SU-DHL-6 (cell line): ENCODE results near the gene RNF4.

Experiments used
- H2AFZ ChIP-seq: fragments of 200-600 bp; sonication (generic); 2 replicates; pipeline ENCODE4 v1.6.1; 2014; ENCODE audit warnings: low read depth, mild to moderate bottlenecking, moderate library complexity, mixed read lengths, antibody characterized with exemption, low read length; ENCODE audit not compliant: severe bottlenecking
- H3F3A ChIP-seq: fragments of 200-600 bp; shearing (Covaris generic); 2 replicates; pipeline ENCODE4 v1.6.0; 2016; ENCODE audit warnings: antibody characterized with exemption, mild to moderate bottlenecking; ENCODE audit not compliant: insufficient read depth
- H3K27ac ChIP-seq: fragments of 200-600 bp; sonication (generic); 2 replicates; pipeline ENCODE4 v1.5.1; 2016; ENCODE audit warnings: low read depth, mild to moderate bottlenecking, low read length, moderate library complexity, mixed read lengths
- H3K27me3 ChIP-seq: fragments of 200-600 bp; sonication (generic), shearing (Covaris generic); 2 replicates; pipeline ENCODE4 v1.6.0; 2014; ENCODE audit warnings: mild to moderate bottlenecking, low read length
- H3K36me3 ChIP-seq: fragments of 200-600 bp; sonication (generic); 2 replicates; pipeline ENCODE4 v1.6.1; 2014; ENCODE audit warnings: mild to moderate bottlenecking, low read length, mixed read lengths
- H3K4me2 ChIP-seq: fragments of 300-600, 200-600 bp; shearing (Covaris generic), sonication (generic); 2 replicates; pipeline ENCODE4 v1.6.0; 2014; ENCODE audit warnings: low read length, low read depth, mild to moderate bottlenecking; ENCODE audit not compliant: poor library complexity, severe bottlenecking
- H3K4me3 ChIP-seq: fragments of 200-600 bp; sonication (generic); 2 replicates; pipeline ENCODE4 v1.5.1; 2014; ENCODE audit warnings: antibody characterized with exemption, low read length, mild to moderate bottlenecking, mixed read lengths; ENCODE audit not compliant: insufficient read depth, poor library complexity, severe bottlenecking
- H3K79me2 ChIP-seq: fragments of 200-600 bp; sonication (generic); 2 replicates; pipeline ENCODE4 v1.6.1; 2014; ENCODE audit warnings: mild to moderate bottlenecking, low read length, moderate library complexity; ENCODE audit not compliant: insufficient read depth
- H3K9ac ChIP-seq: fragments of 200-600 bp; sonication (generic); 2 replicates; pipeline ENCODE4 v1.7.0; 2014; ENCODE audit warnings: mild to moderate bottlenecking, low read length
- H3K9me2 ChIP-seq: fragments of 200-600 bp; sonication (generic); replicated peaks from 2 replicates; pipeline ENCODE4 v1.6.1; 2014; ENCODE audit warnings: low read length; ENCODE audit not compliant: insufficient read depth
- H3K9me3 ChIP-seq: fragments of 200-600 bp; sonication (generic); 2 replicates; pipeline ENCODE4 v1.6.1; 2014; ENCODE audit warnings: low read length, mixed read lengths; ENCODE audit not compliant: insufficient read depth
- H4K20me1 ChIP-seq: fragments of 200-600 bp; sonication (generic); 2 replicates; pipeline ENCODE4 v1.6.1; 2014; ENCODE audit warnings: low read depth, mild to moderate bottlenecking, antibody characterized with exemption, low read length, moderate library complexity, mixed read lengths
- CTCF ChIP-seq: fragments of 200-600 bp; sonication (generic); IDR thresholded peaks from one replicate; pipeline ENCODE4 v1.5.1; 2017; ENCODE audit warnings: antibody characterized with exemption, mild to moderate bottlenecking, low read length, moderate library complexity; ENCODE audit not compliant: insufficient read depth, poor library complexity, severe bottlenecking
- EZH2phosphoT487 ChIP-seq: fragments of 200-600 bp; sonication (generic), shearing (Covaris generic); conservative IDR thresholded peaks from 2 replicates; pipeline ENCODE4 v1.6.1; 2018; ENCODE audit warnings: mild to moderate bottlenecking, antibody characterized with exemption, low read length, moderate library complexity, mixed read lengths

Gene RNF4

GRCh38 chr4:2507259-2507658 lies 38.4 kb downstream of the RNF4 start:
- Histone ChIP-seq H3K79me2 (peaks cover 30% of the 10 kb centered on the region), H3K36me3 (no peaks in the 10 kb centered on the region; the same call in none of the 2 replicates), H2AFZ (no peak overlapping the region), H3K9me2 (no peaks in the 10 kb centered on the region), H3K27me3 (no peaks in the 10 kb centered on the region), H3K4me2 (no peak overlapping the region), H3K27ac (no peak overlapping the region), H4K20me1 (peaks cover 3% of the 10 kb centered on the region; the same call in 1 of the 2 replicates), H3F3A (no peaks in the 10 kb centered on the region), H3K4me3 (no peak overlapping the region), H3K9me3 (no peaks in the 10 kb centered on the region), H3K9ac (no peak overlapping the region)
- TF ChIP-seq CTCF (no peak), EZH2phosphoT487 (no peak)

- Histone ChIP-seq H3F3A (no peaks in the 10 kb centered on the region), H3K9ac (no peak overlapping the region), H3K4me2 (no peak overlapping the region), H3K27me3 (no peaks in the 10 kb centered on the region), H4K20me1 (peaks cover 3% of the 10 kb centered on the region; the same call in 1 of the 2 replicates), H3K9me2 (no peaks in the 10 kb centered on the region), H3K4me3 (no peak overlapping the region), H3K9me3 (no peaks in the 10 kb centered on the region), H2AFZ (no peak overlapping the region), H3K36me3 (peaks cover 1% of the 10 kb centered on the region), H3K27ac (no peak overlapping the region), H3K79me2 (peaks cover 29% of the 10 kb centered on the region)
- TF ChIP-seq EZH2phosphoT487: no peak
- TF ChIP-seq CTCF: no peak
Observed at GRCh38 chr4:2507855-2508254, 38.9 kb downstream of the RNF4 start.

GRCh38 chr4:2510351-2511259 lies 41.7 kb downstream of the RNF4 start:
- H3K79me2 ChIP-seq: peaks cover 16% of the 10 kb centered on the region
- no peak overlapping the region for H3K9ac ChIP-seq
- no peaks in the 10 kb centered on the region for H3K27me3 ChIP-seq
- H3K36me3 ChIP-seq: peaks cover 8% of the 10 kb centered on the region
- no peak overlapping the region for H3K4me3 ChIP-seq
- H2AFZ ChIP-seq: no peak overlapping the region
- no peaks in the 10 kb centered on the region for H3F3A ChIP-seq
- H3K4me2 ChIP-seq: no peak overlapping the region
- H3K9me3 ChIP-seq: no peaks in the 10 kb centered on the region
- H3K9me2 ChIP-seq: no peaks in the 10 kb centered on the region
- no peak for TF ChIP-seq CTCF
- no peak for TF ChIP-seq EZH2phosphoT487
- H4K20me1 ChIP-seq: no peaks in the 10 kb centered on the region; the same call in 1 of the 2 replicates
- H3K27ac ChIP-seq: no peak overlapping the region
